Uterus (tissue), 4 donors: Measurements from ENCODE around the gene IYD. TPM values are rescaled to one million over a fixed set of nuclear protein-coding genes. Genes with fewer than 3 reads are reported as not detected.
"Not testable (repeated sequence)": the region's sequence is repeated elsewhere in the genome, so short reads cannot be mapped to it uniquely, and the experiment has no call there.

Experiments used
- DNase-seq, 2 donors: peaks; one replicate each; pipeline ENCODE4 v3.0.0-alpha.2; 2019 to 2020
- H3K27ac ChIP-seq, 2 donors: fragments of 200-600 bp; sonication (generic); 1 replicate in 1 of 2; 2 replicates in 1 of 2; pipeline ENCODE4 v1.5.1; 2016 to 2018
- H3K27me3 ChIP-seq, 2 donors: fragments of 200-600 bp; sonication (generic); one replicate each; pipeline ENCODE4 v1.5.1; 2018 to 2019; ENCODE audit warnings: control low read depth in 1 of 2
- H3K36me3 ChIP-seq, 2 donors: fragments of 200-600 bp; sonication (generic); one replicate each; pipeline ENCODE4 v1.5.1; 2019; ENCODE audit warnings: control low read depth in 1 of 2
- H3K4me1 ChIP-seq, 2 donors: fragments of 200-600 bp; sonication (generic); one replicate each; pipeline ENCODE4 v1.5.1; 2018 to 2019; ENCODE audit warnings: control low read depth in 1 of 2
- H3K4me3 ChIP-seq, 2 donors: fragments of 200-600 bp; sonication (generic); 1 replicate in 1 of 2; 2 replicates in 1 of 2; pipeline ENCODE4 v1.5.1; 2018 to 2019; ENCODE audit warnings: mild to moderate bottlenecking in 1 of 2
- H3K9me3 ChIP-seq, 2 donors: fragments of 200-600 bp; sonication (generic); one replicate each; pipeline ENCODE4 v1.5.1; 2019; ENCODE audit warnings: control low read depth in 1 of 2
- CTCF ChIP-seq, 4 experiments: fragments of 200-600 bp in 2 of 4; fragments of 450-650 bp in 2 of 4; sonication (generic) in 2 of 4; IDR thresholded peaks; one replicate each; pipeline ENCODE4 v1.5.1; 2016 to 2019; ENCODE audit warnings: antibody characterized with exemption in 4 of 4, mild to moderate bottlenecking in 2 of 4, moderate library complexity in 1 of 4
- POLR2A ChIP-seq, 2 donors: fragments of 450-650 bp; IDR thresholded peaks; one replicate each; pipeline ENCODE4 v1.6.1; 2016; ENCODE audit warnings: antibody characterized with exemption in 2 of 2, mild to moderate bottlenecking in 1 of 2, moderate library complexity in 1 of 2
- intact Hi-C: fragments of 100-400 bp; cut with DNase I; formaldehyde crosslinking; loops from one replicate; pipeline ENCODE4 v1.15.1; 2023; ENCODE audit warnings: low total_unique reads
- total RNA-seq, 4 donors: library from RNA; depleted of rRNA in 3 of 4; stranded (reverse); fragments of >200 nt in 3 of 4; gene quantifications; one replicate each; pipeline versions ENCODE4 v1.1.0 to v1.2.4, GENCODE V29; 2014 to 2023
- donor health status: DM: yes; HTN: yes; CAD: no.

IYD gene
- total RNA-seq, 4 donors from 2014 or later: not detected

DNA sequence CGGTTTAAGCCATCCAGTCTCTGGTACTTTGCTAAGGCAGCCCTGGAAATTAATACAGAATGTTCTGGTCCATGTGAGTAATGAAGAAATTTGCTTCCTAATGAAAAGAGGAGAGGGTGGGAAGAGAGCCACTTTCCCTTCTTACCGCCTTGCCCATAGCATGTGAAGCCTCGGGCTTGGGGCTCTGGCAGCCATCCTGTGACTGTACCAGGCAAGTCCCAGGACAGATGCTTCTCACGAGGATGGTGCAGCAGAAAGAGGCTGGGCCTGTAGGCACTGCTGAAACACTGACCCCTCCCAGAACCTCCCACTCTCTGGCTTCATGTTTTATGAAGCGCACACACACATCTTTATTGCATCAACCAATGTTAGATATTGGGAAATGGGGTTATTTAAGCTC, 74.8 kb downstream of the IYD start:
- H3K4me1 ChIP-seq: no peaks in the 10 kb centered on the region
- H3K27me3 ChIP-seq: no peaks in the 10 kb centered on the region
- H3K9me3 ChIP-seq: no peaks in the 10 kb centered on the region
- intact Hi-C loops: no loop called here
- no peak overlapping the region for H3K4me3 ChIP-seq
- no peak for DNase-seq
- TF ChIP-seq CTCF (IDR thresholded peaks at IDR 0.05) (no peak), POLR2A (IDR thresholded peaks at IDR 0.05) (no peak)
- no peak overlapping the region for H3K27ac ChIP-seq
- no peaks in the 10 kb centered on the region for H3K36me3 ChIP-seq

DNA sequence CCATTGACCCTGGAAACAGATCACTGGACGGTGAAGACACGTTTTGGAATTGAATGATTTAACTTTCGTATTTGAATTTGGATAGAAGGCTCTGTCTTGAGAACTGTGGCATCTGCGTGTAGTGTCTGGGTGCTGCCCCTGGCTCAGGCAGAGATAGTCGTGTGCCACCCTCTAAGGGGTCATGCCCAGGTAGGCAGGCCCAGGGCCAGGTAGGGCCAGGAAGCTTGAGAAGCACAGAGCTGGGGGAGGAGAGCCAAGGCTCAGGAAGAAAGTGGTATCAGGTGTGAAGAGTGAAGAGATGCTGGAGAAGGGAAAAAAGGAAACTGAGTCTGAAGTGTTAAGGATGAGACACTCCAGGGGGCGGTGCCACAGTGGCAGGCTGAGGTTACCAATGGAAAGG, 75.5 kb downstream of the IYD start:
- no peak for DNase-seq
- H3K27ac ChIP-seq: no peak overlapping the region
- no peaks in the 10 kb centered on the region for H3K4me1 ChIP-seq
- no peaks in the 10 kb centered on the region for H3K27me3 ChIP-seq
- H3K9me3 ChIP-seq: no peaks in the 10 kb centered on the region
- no peaks in the 10 kb centered on the region for H3K36me3 ChIP-seq
- intact Hi-C loops: no loop called here
- no peak overlapping the region for H3K4me3 ChIP-seq
- TF ChIP-seq CTCF (IDR thresholded peaks at IDR 0.05) (no peak), POLR2A (IDR thresholded peaks at IDR 0.05) (no peak)

DNA sequence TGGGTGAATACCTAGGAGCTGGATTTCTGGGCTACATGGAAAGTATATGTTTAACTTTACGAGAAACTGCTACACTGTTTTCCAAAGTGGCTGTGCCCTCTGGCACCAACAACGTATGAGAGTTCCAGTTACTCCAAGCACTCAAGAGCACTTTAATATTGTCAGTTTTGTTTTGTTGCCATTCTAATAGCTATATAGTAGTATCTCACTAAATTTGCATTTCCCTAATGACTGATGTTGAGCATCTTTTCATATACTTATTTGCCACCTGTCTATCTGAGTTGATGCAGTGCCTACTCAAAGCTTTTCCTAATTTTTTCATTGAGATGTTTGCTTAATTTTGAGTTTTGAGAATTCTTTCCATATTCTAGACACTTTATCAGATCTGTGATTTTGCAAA, 76.7 kb downstream of the IYD start:
- Histone ChIP-seq H3K27me3 (no peaks in the 10 kb centered on the region), H3K4me3 (no peak overlapping the region), H3K27ac (no peak overlapping the region), H3K36me3 (no peaks in the 10 kb centered on the region), H3K4me1 (no peaks in the 10 kb centered on the region), H3K9me3 (no peaks in the 10 kb centered on the region)
- DNase-seq: no peak
- intact Hi-C loops: no loop called here
- TF ChIP-seq POLR2A (IDR thresholded peaks at IDR 0.05) (no peak), CTCF (IDR thresholded peaks at IDR 0.05) (no peak)

DNA sequence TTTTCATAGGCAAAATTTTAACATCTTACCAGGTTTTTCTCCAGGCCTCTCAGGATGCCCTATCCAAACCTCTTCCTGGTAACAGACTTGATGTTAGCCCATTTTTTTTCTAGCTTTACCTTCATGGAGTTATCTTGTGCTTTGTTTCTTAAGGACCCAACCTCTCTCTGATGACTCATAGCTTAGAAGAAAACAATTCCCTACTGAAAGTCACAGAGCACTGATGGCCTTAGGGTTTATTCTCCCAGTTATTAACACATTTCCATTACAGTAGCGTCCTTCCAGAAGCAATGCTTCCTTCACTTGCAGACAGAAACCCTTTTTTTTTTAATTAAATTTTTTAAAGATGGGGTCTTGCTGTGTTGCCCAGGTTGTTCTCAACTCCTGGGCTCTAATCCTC, 79.4 kb downstream of the IYD start:
- Histone ChIP-seq H3K4me1 (no peaks in the 10 kb centered on the region), H3K27ac (no peak overlapping the region), H3K4me3 (no peak overlapping the region), H3K9me3 (no peaks in the 10 kb centered on the region), H3K36me3 (no peaks in the 10 kb centered on the region), H3K27me3 (no peaks in the 10 kb centered on the region)
- no peak for DNase-seq
- intact Hi-C loops: no loop called here
- TF ChIP-seq CTCF (IDR thresholded peaks at IDR 0.05) (no peak), POLR2A (IDR thresholded peaks at IDR 0.05) (no peak)

- intact Hi-C loops, H3K9me3 ChIP-seq, H3K27ac ChIP-seq, H3K27me3 ChIP-seq, H3K4me1 ChIP-seq, H3K4me3 ChIP-seq, H3K36me3 ChIP-seq, DNase-seq: not testable (repeated sequence)
Measured at GRCh38 chr6:150449055-150449454, 80.2 kb downstream of the IYD start.

- H3K27ac ChIP-seq: no peak overlapping the region
- H3K27me3 ChIP-seq: no peaks in the 10 kb centered on the region
- DNase-seq: no peak
- H3K9me3 ChIP-seq: no peaks in the 10 kb centered on the region
- H3K4me3 ChIP-seq: no peak overlapping the region
- TF ChIP-seq CTCF (IDR thresholded peaks at IDR 0.05): no peak
- no peak for TF ChIP-seq POLR2A (IDR thresholded peaks at IDR 0.05)
- no peaks in the 10 kb centered on the region for H3K4me1 ChIP-seq
- intact Hi-C loops: no loop called here
- no peaks in the 10 kb centered on the region for H3K36me3 ChIP-seq
Measured at GRCh38 chr6:150450918-150451317, 82.1 kb downstream of the IYD start.
